ENCODE results near the gene LRRC52.
"Not testable (repeated sequence)": the region's sequence is repeated elsewhere in the genome, so short reads cannot be mapped to it uniquely, and the experiment has no call there.

Gene LRRC52

DNA sequence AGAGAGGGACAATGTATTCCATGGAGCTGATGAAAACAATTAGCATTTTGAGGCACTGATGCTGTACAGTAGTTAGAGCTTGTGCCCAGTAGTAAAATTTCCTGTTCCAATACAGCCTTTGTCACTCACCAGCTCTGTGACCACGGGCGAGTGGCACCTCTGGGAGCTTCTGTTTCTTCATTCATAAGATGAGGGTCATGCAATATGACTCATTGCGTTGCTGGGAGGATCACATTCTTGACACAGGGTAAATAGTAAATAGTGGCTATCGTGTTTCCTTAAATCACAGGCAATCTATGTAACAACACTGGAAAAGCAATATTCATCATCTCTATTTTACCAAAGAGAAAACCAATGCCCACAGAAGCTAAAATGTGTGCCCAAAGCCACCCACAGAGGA is 4.5 kb upstream of the LRRC52 start:
- DNase-seq, result peak; percentile 24

DNA sequence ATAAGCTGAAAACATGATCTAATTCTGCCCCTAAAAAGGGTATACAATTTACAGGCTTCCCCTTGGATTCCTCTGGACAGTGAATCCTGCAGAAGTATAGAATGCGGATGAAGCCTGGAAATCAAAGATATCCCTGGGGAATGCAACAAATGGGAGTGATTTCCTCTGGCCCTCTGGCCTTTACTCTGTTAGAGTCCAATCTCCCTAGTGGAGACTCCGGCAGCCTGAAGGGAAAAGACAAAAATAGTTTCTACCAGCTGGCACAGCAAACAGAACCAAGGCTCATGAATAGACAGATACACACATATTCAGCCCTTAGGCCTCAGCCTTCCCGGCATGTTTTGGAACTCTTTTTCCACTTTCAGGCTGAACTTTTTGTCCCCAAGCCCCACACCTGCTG is 3.9 kb upstream of the LRRC52 start:
- no peak for DNase-seq

DNA sequence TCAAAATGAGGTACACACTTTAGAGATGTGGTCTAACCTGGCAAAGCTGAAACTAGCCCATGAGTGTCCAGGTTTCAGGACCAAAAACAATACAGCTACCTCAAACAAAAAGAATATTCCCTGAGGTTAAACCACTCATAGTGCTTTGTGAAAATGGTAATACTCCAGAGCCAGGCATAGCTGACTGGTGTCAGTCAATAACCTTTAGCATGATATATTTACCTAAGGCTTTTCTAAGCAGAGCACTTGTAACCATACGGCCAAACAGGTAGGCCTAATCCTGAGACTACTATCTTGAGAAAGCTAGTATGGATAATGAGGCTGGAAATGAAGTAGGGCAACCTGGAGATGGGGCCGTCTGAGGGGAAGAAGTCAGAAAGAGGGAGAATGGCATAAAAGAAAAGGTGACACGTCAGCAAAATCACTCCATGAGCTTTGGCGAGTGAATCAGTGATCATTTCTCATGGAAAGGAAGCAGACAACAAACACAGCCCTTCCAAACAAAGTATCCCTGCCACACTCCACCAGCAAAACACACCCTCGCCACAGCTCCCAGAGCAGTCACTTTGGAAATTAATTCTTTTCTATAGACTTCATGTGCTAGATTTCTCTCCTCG is 1.7 kb upstream of the LRRC52 start:
- DNase-seq, result peak; percentile 22

DNA sequence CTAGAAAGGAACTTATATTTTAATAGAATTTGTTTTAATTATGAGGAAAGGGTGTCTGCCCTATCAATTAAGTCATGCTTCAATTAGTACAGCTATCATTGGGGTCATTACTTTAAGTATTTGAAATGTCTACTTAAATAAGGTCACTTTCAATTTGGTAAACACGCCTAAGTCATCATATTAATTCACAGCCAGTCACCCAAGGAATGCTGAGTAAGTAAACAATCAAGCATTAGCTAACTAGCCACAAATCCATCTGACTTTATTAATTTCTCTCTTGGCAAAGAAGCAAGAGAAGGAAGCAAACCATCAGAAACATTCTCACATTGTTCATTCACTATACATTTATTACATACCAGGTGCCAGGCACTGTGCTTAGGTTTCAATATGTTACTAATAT is 1.2 kb upstream of the LRRC52 start:
- DNase-seq, result no peak

DNA sequence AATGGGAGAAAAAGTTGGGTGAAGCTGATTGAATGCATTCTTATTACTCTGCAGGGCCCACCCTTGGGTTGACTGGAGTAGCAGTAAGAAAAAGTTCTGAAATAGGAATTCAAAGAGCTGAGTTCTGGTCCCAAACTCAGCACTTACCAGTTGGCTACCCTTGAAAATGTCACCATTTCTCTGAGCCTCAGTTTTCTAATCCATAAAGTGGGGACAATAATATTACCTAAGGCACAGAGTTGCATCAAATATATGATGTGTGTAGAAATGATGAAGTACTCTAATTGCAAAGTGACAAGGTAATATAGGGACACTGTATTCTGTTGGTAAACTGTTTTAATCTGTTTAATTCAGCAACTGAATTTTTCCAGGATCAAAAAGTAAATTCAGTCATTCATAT is 1.2 kb downstream of the LRRC52 start:
- DNase-seq, result no peak

DNA sequence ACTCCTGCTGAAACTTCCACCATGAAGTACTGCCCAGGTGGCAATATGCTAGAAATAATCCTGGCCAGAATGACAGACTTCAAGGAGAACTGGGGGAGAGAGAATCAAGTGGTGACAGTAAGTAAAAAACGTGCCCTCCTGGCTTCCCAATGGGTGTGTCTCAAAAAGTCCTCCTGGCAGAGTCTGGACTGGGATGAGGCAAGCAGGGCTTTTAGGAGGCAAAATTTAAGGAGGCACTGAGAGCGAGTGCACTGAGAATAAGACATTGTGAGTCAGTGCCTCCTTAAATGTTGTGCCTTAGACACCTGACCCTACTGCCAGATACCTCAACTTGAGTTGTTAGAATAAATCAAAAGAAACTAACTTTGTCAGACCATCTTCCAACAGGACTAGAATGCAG is 2.2 kb downstream of the LRRC52 start:
- DNase-seq, result no peak

DNA sequence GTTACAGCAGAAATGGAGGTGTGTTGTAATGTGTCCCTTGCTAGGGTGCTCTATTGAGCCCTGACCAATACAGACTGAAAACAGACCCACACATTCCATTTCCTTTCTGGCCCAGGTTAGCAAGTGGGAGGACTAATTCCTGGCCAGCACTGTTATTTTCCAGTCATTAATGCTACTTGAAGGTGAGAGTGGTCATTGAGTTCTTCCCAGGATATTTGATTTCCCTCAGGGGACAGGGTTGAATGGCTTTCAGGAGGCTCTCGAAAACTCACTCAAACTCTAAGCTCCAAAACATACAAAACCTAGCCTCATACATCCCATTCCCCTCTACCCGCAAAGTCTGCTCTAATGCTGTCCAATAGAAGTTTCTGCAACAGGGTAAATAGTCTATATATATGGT is 6.2 kb downstream of the LRRC52 start:
- peak; percentile 91 for DNase-seq

DNA sequence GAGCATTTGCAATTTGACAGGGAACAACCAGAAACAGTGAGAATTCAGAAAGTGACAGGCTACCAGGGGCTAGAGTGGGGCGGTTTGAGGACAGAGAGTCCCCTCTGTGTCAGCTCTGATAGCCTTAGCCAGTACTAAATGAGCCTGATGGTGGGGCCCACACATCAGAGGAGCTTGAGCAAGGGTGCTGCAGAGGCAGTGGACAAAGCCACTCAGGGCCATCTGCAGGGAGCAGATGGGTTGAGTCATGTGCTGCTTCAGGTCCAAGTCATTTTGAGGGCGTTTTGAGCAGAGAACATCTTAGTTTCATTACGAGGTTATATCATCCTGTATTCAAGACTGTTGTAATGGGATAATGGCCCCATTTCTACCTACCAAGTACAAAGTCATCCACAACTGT is 7.7 kb downstream of the LRRC52 start:
- DNase-seq, result no peak

DNA sequence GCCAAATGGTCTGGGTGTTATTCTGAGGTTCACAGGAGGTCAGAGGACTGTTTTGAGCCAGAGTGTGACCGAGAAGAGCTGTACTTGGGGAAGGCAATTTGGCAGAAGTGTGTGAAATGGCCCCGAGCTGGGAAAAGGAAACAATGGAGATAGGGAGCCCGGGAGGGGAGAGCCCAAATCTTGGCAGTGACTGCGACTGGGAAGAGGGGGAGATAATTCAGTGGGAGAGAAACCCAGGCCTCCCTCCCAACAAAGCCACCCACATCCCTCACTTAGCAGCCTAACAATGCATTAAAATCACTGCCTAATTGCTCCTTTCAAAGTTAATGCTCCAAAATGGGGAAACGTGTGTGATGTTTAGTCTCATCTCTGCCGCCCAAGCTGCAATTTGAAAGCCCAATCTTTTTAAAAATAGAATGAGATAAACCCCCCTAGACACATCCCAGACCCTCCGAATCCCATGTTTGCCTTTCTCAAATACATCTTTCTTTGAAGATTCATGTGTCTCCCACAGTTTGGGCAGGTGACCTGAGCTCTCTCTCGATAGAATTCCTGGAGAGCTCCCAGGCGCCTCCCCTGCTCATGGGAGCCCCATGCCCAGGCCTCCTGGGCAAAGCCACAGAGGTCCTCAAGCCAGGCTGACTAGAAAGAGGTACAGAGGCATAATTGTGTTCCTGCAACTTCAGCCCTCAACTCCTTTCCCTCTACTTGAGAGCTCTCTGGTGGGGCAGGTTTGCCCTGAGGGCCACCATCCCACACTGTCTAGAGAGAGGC is 17.3 kb downstream of the LRRC52 start:
- DNase-seq, result no peak

DNA sequence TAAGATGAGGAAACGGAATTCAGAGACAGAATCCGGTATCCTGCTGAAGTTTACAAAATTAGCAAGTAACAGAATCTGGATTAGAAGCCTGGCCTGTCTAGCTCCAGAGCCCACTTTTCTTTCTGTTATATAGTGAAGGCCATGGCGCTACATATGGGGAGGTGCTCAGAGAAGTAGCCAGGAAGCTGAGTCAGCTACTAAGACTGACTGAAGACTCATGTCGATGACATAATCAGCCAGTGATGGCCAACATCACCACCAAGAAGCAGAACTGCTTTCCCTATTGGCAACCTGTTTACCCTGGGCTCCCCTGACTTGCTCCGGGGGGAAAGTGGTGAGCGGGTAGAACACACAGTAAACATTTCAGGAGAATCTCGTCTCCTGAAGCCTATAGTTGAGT is 18.8 kb downstream of the LRRC52 start:
- DNase-seq, result no peak

DNA sequence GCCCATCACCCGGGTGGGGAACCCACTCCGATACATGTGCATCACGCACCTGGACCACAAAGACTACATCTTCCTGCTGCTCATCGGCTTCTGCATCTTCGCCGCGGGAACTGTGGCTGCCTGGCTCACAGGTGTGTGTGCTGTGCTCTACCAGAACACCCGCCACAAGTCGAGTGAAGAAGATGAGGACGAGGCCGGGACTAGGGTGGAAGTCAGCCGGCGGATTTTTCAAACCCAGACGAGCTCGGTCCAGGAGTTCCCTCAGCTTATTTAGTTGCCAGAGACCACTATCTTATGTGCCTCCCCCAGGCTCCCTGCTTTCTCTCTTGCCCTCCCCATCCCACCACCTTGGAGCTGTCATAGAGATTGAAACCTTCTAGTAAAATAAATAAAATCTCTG is 19.8 kb downstream of the LRRC52 start:
- no peak for DNase-seq

DNA sequence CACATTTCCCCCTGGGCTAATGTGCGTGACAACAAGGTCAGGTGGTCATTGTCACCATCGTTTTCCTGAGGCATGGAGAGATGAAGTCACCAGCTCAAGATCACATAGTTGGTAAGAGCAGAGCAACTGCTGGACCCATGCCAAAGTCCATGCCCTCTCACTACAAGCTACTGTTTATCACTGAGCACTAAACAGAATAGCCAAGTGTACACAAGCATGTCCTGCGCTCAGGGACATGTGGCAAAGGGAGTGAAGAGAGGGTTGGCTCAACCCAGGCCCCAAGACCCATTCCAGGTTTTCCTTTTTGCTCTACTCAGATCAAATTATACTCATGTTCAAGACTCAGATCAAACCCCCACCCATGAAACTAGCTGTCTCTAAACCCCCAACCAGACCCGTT is 20.8 kb downstream of the LRRC52 start:
- DNase-seq, result peak; percentile 29

DNA sequence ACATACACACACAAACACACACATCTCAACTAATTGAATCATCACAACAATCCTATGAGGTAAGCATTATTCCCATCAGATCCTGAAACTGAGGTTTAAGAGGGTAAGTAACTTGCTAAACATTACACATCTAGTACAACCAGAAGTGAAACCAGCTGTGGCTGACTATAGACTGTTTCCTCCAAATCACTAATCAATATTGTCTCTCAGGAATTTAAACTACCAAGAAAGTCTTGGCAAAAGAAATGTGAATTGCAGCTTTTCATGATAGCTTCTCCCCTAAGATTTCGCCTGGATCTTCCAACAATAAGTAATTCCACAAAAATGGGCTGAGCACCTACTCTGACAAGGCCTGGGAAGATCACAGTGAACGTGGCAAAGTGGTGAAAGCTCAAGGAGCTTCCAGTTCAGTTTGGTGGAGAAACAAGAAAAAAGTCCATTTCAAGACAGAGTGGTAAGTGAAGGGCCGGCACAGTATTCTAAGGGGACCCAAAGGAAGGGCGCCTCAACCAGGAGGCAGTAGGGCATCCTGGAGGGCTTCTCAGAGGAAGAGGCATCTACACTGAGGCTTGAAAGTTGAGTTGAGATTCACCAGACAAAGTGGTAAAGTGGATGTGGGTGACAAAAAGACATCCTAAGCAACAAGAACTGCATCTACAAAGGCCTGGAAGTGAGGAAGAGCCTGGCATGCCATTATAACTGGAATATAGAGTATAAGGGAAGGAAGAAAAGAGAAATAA is 22.1 kb downstream of the LRRC52 start:
- no peak for DNase-seq

DNA sequence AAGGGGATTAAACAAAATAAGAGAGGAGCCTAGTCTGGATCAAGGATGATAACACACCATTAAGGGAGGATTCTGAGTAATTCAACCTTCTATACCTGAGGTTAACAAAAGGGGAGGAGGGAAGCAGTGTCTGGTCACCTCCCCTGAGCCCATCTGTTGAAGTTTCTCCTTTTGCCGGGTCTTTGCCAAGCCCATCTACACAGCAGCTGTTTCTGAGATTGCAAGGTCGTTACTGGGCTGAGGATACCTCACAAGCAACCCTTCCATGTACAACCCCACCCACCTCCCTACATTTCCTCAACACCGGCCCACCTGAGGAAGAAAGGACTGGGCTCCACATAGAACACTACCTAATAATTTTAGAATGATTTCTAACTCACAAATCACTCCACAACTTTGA is 26.3 kb downstream of the LRRC52 start:
- no peak for DNase-seq

DNA sequence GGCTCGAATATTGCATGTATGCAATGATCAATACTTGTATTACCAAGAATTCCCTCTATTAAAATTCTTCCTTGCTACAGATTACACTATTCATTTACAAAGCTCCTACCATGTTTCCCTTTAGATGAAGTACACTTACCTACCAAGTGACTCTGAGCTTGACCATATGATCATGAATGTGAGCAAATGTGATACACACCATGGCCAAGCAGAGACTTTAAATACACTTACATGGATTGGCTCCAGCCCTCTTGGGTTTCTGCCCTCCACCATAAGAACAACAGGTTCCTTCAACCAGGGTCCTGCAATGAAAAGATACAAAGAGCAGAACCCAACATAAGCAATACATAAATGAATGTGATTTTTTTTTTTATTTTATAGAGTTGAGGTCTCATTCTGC is 30.0 kb downstream of the LRRC52 start:
- no peak for DNase-seq

DNA sequence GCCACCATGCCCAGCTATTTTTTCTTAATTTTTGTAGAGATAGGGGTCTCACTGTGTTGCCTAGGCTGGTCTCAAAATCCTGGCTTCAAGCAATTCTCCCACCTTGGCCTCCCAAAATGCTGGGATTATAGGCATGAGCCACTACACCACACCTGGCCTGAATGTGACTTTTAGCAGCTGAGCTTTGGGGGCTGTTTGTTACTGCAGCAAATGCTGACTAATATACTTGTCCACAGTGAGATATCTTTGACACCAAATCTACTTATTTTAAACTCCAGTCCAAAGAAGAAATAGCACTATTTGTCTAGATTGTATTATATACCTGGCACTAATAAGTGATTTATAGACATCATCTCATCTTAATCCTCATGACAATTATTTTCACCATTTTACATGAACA is 30.5 kb downstream of the LRRC52 start:
- no peak for DNase-seq

DNA sequence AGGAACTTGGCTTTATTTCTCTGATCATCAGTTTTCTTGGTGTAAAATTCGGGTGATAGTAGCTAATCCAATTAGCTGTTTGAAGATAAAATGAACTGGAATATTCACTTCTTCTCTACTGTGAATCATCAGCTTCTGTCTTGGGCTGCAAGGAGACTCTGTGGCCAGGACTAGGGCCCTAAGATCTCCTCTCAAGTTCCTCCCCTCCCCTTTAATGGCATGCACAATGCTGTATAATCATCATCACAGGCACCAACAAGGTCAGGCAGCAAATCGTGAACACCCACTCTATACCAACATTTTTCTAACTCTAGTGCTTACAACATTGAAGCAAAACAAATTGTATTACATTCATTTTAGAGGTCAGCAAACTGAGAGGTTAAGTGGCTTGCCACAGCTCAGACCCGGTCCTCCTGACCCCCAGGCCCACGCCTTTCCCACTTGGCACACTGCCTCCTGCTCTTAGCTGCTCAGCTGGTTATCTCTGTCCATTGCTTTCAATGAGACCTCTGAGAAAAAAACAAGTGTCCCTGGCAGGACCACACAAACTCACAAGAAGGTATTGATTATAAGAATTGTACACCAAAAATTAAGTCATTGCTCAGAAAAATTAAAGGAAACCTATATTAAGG is 31.8 kb downstream of the LRRC52 start:
- DNase-seq, result no peak

DNA sequence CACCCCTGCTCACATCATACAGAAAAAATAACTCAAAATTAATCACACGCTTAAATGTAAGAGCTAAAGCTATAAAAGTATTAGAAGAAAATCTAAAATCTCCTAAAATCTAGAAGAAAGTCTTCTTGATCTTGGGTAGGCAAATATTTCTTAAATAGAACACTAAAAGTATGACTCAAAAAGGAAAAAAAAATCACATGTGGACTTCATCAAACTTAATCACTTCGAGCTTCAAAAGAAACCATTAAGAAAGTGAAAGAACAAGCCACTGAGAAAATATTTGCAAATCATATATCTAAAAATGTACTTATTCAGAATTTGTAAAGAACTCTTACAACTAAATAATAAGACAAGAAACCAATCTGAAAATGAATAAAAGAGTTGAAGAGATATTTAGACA is 32.7 kb downstream of the LRRC52 start:
- no peak for DNase-seq

DNA sequence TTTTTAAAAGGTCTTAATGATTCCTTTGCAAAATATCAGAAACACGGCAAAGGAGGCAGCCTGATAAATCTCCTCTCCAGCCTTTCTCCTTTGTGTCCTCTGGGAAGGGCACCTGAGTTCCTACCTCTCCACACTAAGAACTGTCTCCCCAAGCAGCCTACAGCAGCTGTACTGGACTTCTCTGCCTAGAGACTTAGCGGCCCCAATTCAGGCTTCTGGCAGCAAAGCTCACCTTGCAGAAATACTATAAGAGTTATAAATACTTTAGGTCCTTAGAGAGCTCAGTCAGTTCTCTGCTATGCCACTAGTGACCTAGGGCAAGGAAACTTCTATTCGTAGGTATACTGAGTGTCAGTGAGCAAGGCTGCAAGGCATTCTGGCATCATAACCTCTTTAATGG is 33.9 kb downstream of the LRRC52 start:
- no peak for DNase-seq

DNA sequence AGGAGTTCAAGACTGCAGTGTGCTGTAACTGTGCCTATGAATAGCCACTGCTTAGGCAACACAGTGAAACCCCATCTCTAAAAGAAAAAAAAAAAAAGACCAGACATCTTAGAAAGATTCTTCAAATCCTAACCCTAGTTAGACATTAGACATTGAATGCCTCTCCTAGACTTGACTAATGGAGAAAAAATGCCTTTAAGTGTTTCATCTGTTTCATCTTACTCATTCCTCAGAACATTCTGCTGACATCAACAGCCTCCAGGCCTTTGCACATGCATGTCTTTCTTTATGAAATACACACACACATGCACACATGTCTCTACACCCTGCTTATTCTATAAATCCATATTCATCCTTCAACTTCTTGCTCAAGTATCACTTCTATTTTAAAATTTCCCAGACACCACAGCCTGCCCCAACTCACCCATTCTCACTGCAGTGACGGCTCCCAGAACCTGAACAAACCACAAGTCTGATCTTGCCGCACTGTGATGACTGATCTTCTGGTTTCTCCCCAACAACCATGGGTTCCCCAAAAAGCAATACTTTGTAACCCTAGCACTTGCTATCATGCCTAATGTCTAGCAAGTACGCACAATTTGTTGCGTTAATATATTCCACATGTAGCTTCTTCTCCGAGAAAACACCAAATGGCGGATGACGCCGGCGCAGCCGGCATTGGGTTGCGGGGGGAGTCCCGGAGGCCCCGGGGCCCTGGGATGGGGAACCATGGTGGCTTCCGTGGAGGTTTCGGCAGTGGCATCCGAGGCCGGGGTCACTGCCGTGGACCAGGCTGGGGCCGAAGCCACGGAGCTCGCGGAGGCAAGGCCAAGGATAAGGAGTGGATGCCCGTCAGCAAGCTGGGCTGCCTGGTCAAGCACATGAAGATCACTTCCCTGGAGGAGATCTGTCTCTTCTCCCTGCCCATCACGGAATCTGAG is 37.4 kb downstream of the LRRC52 start:
- DNase-seq, result no peak

DNA sequence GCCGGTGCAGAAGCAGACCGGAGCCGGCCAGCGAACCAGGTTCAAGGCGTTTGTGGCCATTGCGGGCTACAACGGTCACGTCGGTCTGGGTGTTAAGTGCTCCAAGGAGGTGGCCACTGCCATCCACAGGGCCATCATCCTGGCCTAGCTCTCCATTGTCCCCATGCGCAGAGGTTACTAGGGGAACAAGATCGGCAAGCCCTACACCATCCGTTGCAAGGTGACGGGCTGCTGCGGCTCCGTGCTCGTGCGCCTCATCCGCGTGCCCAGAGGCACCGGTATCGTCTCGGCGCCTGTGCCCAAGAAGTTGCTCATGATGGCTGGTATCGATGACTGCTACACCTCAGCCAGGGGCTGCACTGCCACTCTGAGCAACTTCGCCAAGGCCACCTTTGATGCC is 38.1 kb downstream of the LRRC52 start:
- no peak for DNase-seq

DNA sequence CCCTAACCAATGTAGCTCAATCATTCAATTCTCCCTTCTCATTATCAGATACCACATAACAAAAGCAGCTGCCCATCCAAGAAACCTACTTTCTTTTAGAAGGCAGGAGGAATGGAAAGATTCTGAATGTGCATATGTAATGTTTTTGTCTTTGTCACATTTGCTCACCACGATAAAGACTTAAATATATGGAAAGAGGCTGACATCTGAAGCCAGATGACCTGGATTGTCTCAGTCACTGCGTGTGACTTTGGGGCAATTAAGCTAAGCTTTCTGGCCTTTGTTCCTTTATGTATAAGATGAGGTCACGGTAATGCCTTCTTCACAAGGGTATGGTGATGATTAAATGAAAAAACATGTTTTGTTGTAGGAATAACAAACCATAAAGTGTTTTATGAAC is 42.6 kb downstream of the LRRC52 start:
- no peak for DNase-seq

DNA sequence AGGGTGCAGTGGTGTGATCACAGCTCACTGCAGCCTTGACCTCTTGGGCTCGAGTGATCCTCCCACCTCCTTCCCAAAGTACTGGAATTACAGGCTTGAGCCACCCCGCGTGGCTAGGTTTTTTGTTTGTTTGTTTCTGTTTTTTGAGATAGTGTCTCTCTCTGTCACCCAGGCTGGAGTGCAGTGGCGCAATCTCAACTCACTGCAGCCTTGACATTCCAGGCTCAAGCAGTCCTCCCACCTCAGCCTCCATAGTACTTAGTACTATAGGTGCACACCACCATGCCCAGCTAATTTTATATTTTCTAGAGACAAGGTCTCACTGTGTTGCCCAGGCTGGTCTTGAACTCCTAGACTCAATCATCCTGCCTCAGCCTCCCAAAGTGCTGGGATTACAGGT is 47.6 kb downstream of the LRRC52 start:
- DNase-seq, result not testable (repeated sequence)
